Measurements from ENCODE around the gene IL17RE.

DNA sequence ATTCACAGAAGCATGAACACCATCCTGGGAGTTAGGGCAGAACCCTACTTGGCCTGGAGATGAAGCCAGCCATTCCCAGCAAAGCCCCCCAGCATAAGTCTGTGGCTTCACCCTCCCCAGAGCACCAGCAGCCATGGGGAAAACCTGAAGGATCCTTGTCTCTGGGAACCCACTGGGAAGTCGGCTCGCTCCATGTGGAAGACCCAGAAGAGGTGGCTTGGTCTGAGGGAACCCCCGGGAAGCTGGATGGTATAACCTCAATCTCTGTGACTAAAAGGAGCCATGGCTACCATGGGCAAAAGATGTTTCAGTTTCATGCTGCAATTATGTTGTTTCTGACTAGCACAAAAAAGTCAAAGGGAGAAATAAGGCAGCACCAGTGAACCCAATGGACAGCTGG, 47.1 kb upstream of the IL17RE start:
- TF ChIP-seq POLR2AphosphoS5 (IDR thresholded peaks at IDR 0.05) = no peak
- TF ChIP-seq, protein P1, sequence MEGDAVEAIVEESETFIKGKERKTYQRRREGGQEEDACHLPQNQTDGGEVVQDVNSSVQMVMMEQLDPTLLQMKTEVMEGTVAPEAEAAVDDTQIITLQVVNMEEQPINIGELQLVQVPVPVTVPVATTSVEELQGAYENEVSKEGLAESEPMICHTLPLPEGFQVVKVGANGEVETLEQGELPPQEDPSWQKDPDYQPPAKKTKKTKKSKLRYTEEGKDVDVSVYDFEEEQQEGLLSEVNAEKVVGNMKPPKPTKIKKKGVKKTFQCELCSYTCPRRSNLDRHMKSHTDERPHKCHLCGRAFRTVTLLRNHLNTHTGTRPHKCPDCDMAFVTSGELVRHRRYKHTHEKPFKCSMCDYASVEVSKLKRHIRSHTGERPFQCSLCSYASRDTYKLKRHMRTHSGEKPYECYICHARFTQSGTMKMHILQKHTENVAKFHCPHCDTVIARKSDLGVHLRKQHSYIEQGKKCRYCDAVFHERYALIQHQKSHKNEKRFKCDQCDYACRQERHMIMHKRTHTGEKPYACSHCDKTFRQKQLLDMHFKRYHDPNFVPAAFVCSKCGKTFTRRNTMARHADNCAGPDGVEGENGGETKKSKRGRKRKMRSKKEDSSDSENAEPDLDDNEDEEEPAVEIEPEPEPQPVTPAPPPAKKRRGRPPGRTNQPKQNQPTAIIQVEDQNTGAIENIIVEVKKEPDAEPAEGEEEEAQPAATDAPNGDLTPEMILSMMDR (IDR thresholded peaks at IDR 0.05 in 8 of 11, conservative IDR thresholded peaks at IDR 0.05 in 3 of 11) = no peak
